ENCODE measurements around the gene ALOXE3.

DNA sequence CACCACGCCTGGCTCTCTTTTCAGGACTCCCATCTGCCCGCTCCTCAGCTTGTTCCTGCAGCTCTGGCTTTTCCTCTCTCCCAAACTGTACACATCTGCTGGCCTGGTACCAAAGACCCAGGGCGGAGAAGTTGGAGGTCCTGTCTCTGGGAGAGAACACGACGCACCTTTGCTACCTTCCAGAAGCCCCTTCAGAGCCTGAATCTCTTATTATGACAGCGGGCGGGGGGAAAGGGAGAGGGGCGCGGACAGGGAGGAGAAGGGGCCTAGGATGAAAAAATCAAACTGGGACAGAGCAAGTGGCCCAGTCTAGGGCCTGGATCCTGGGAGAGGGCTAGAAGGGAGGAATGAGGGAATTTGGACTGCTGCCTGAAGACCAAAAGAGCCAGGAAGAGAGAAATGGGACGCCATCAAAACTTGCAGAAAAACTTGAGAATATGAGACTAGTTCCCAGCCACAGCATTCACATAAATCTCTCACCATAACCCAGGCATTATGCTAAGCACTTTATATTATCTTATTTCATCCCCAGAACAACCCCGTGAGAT is 36.4 kb upstream of the ALOXE3 start:
- TF ChIP-seq HDGF (IDR thresholded peaks at IDR 0.05; ENCODE audit: borderline replicate concordance), result no peak
- no peak for TF ChIP-seq ZNF384 (IDR thresholded peaks at IDR 0.05)
- TF ChIP-seq SP1 (IDR thresholded peaks at IDR 0.05), result no peak
- no peak for TF ChIP-seq SUZ12 (IDR thresholded peaks at IDR 0.05)
- TF ChIP-seq, protein P1, sequence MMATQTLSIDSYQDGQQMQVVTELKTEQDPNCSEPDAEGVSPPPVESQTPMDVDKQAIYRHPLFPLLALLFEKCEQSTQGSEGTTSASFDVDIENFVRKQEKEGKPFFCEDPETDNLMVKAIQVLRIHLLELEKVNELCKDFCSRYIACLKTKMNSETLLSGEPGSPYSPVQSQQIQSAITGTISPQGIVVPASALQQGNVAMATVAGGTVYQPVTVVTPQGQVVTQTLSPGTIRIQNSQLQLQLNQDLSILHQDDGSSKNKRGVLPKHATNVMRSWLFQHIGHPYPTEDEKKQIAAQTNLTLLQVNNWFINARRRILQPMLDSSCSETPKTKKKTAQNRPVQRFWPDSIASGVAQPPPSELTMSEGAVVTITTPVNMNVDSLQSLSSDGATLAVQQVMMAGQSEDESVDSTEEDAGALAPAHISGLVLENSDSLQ (IDR thresholded peaks at IDR 0.05), result no peak
- TF ChIP-seq FOXM1 (IDR thresholded peaks at IDR 0.05; ENCODE audit: borderline replicate concordance), result no peak
- no peak for TF ChIP-seq FOXA1 (IDR thresholded peaks at IDR 0.05)
- no peak for TF ChIP-seq TARDBP (IDR thresholded peaks at IDR 0.05)
